ENCODE data around the gene PES1.
A peak's percentile ranks its signal among the peaks of the same experiment; 100 is the strongest.
"Not testable (repeated sequence)": the region's sequence is repeated elsewhere in the genome, so short reads cannot be mapped to it uniquely, and the experiment has no call there.

PES1 gene

GRCh38 chr22:30561402-30562189, 30.1 kb downstream of the PES1 start:
- H3K4me3 ChIP-seq (ENCODE audit: low read depth, low read length), result no peak overlapping the region
- no peak for TF ChIP-seq CTCF (conservative IDR thresholded peaks at IDR 0.05; ENCODE audit: low read depth, low read length)
- no peak for DNase-seq (ENCODE audit: low read depth)

DNA sequence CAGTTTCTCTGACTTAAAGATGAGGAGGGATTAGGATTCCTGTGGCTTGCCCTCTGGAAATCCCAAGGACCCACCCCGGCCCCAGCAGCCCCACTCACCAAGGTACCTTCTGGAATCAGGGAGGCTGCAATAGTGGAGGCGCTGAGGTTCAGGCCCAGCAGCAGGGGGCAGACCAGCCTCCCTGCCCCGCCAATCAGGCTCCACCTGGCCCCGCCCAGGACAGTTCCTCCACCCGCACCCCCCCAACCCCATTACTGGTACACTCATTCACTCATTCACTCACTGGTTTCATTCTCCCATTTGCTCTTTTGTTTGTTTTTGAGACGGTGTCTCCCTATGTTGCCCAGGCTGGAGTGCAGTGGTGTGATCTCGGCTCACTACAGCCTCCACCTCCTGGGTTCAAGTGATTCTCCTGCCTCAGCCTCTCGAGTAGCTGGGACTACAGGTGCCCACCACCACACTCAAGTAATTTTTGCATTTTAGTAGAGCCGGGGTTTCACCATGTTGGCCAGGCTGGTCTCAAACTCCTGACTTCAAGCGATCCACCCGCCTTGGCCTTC, 31.0 kb downstream of the PES1 start:
- not testable (repeated sequence) for DNase-seq (ENCODE audit: low read depth)
- peak; percentile 27 for TF ChIP-seq CTCF (conservative IDR thresholded peaks at IDR 0.05; ENCODE audit: low read depth, low read length)

DNA sequence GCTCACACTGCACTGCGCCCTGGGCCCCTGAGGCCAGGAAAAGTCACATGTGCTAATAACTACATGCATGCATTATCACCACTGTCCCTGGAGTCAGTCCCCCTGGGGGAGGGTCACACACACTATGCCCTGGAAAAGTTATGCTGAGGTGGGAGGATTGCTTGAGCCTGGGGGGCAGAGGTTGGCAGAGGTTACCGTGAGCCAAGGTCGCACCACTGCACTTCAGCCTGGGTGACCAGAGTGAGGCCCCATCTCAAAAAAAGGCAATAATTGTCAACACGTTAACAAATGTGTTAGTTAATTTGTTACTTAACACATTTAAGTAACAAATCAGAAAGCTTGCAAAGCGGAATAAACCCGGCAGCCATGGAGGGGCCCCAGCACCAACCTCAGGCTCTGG, 31.8 kb downstream of the PES1 start:
- TF ChIP-seq CTCF (conservative IDR thresholded peaks at IDR 0.05; ENCODE audit: low read depth, low read length), result no peak
- no peak overlapping the region for H3K4me3 ChIP-seq (ENCODE audit: low read depth, low read length)
- no peak for DNase-seq (ENCODE audit: low read depth)

More for the DNA sequence above, 31.0 kb downstream of the PES1 start:
- not testable (repeated sequence) for H3K4me3 ChIP-seq (ENCODE audit: low read depth, low read length)

- H3K4me3 ChIP-seq (ENCODE audit: low read depth, low read length), result no peak overlapping the region
- DNase-seq (ENCODE audit: low read depth), result no peak
- TF ChIP-seq CTCF (conservative IDR thresholded peaks at IDR 0.05; ENCODE audit: low read depth, low read length), result no peak
Measured at GRCh38 chr22:30557243-30557642, 34.5 kb downstream of the PES1 start.

- peak; percentile 16 for TF ChIP-seq CTCF (conservative IDR thresholded peaks at IDR 0.05; ENCODE audit: low read depth, low read length)
Measured at GRCh38 chr22:30556388-30556787, 35.3 kb downstream of the PES1 start.

DNA sequence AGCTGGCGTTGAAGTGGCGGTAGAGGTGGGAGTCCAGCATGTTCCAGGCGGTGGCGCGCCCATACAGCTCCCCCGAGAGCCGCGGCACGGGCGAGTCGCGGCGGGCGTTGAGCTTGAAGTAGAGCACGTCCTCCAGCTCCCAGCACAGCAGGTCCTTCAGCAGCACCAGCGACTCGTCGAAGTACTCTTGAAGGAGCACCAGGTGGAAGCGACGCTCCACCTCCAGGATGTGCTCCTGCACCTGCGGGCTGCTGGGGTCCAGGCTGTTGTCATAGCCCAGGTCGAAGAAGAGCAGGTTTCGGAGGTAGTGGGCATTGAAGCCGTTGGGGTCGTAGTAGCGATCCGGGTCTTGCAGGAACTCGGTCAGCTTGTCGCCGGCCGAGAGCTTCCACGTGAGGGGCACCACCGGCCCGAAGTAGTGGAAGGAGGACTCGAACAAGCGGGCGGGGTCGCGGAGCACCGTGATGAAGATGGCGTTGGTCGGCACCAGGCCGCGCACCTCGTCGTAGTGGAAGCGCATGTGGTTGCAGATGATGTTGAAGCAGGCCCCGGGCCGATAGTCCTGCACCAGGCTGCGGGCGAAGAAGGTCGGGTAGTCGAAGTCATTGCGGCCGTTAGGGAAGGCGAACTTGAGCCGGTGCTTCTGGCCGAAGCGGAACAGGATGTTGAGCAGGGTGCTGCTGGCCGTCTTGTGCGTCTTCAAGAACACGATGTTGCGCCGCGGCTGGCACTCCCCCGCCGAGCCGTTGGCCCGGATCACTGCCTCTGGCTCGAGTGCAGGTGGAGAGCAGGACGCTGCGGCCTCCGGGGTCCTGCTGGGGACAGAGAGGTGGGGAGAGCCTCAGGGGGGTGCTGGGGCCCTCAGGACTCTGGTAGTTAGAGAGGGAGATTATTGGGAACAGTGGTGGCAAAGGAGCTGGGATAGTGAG, 36.2 kb downstream of the PES1 start:
- no peak for TF ChIP-seq CTCF (conservative IDR thresholded peaks at IDR 0.05; ENCODE audit: low read depth, low read length)
- no peak for DNase-seq (ENCODE audit: low read depth)
- no peak overlapping the region for H3K4me3 ChIP-seq (ENCODE audit: low read depth, low read length)

More at GRCh38 chr22:30556388-30556787, 35.3 kb downstream of the PES1 start:
- no peak overlapping the region for H3K4me3 ChIP-seq (ENCODE audit: low read depth, low read length)
- DNase-seq (ENCODE audit: low read depth), result no peak

Measured in choroid plexus epithelial cell (primary cell).